Esophagus muscularis mucosa (tissue), 4 donors: ENCODE data around the gene PTPRN2.

Source experiments
- EP300 ChIP-seq: sonication (generic); formaldehyde crosslinking; IDR thresholded peaks from one replicate; pipeline ENCODE4 v1.6.1; 2017; ENCODE audit warnings: antibody characterized with exemption
- POLR2A ChIP-seq: fragments of 450-650 bp; IDR thresholded peaks from one replicate; pipeline ENCODE4 v1.6.1; 2017; ENCODE audit warnings: antibody characterized with exemption, moderate library complexity, mild to moderate bottlenecking, low read depth
- POLR2AphosphoS5 ChIP-seq, 2 donors: sonication (generic); formaldehyde crosslinking; IDR thresholded peaks; one replicate each; pipeline ENCODE4 v1.6.1; 2017; ENCODE audit warnings: antibody characterized with exemption in 2 of 2
- TF ChIP-seq, protein P1 (sequence below), 3 experiments: fragments of 200-600 bp in 2 of 3; fragments of 450-650 bp in 1 of 3; sonication (generic) in 2 of 3; IDR thresholded peaks; one replicate each; pipeline ENCODE4 v1.5.1; 2017 to 2019; ENCODE audit warnings: antibody characterized with exemption in 3 of 3, mild to moderate bottlenecking in 2 of 3, moderate library complexity in 1 of 3

DNA sequence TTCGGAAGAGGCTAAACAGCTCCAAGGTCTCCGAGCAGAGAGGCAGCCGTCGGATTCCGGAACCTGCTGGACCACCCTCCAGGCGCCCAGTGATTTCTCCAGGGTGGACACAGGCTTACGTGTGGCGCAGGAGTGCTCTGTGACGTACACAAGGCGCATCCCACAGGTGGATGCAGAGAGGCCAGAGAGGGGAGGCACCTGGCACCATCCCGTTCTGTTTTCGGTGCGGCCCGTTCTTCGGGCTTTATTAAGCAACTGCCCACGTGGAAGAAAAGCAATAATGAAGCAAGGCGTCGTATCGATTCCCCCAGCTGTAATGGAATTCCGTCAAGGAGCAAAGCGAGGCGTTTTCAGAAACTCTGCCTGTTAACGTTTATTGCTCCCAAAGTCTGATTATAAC, 163.6 kb downstream of the PTPRN2 start:
- TF ChIP-seq, protein P1, sequence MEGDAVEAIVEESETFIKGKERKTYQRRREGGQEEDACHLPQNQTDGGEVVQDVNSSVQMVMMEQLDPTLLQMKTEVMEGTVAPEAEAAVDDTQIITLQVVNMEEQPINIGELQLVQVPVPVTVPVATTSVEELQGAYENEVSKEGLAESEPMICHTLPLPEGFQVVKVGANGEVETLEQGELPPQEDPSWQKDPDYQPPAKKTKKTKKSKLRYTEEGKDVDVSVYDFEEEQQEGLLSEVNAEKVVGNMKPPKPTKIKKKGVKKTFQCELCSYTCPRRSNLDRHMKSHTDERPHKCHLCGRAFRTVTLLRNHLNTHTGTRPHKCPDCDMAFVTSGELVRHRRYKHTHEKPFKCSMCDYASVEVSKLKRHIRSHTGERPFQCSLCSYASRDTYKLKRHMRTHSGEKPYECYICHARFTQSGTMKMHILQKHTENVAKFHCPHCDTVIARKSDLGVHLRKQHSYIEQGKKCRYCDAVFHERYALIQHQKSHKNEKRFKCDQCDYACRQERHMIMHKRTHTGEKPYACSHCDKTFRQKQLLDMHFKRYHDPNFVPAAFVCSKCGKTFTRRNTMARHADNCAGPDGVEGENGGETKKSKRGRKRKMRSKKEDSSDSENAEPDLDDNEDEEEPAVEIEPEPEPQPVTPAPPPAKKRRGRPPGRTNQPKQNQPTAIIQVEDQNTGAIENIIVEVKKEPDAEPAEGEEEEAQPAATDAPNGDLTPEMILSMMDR (IDR thresholded peaks at IDR 0.05) = no peak
- TF ChIP-seq POLR2AphosphoS5 (IDR thresholded peaks at IDR 0.05) (no peak), EP300 (no peak), POLR2A (no peak)
